Activated CD8-positive, alpha-beta memory T cell treated with anti-CD3 and anti-CD28 coated beads, Interleukin-2, amount 50 U/mL, for 1 hour (primary cell): ENCODE data around the gene BCAS3.

ENCODE experiments used
- DNase-seq: peaks from one replicate; pipeline ENCODE4 v3.0.0-alpha.2; 2020; ENCODE audit errors: extremely low read depth

Gene BCAS3

GRCh38 chr17:61157246-61157886 is 479.7 kb downstream of the BCAS3 start:
- no peak for DNase-seq

- DNase-seq = no peak
These were observed 480.7 kb downstream of the BCAS3 start for GRCh38 chr17:61158376-61158775.

GRCh38 chr17:61159221-61159814 is 481.7 kb downstream of the BCAS3 start:
- no peak for DNase-seq

- no peak for DNase-seq
These were observed 482.6 kb downstream of the BCAS3 start for GRCh38 chr17:61160204-61160603.

- DNase-seq = no peak
These were observed 483.3 kb downstream of the BCAS3 start for GRCh38 chr17:61160789-61161445.

GRCh38 chr17:61161615-61162134 is 484.0 kb downstream of the BCAS3 start:
- DNase-seq = no peak

- no peak for DNase-seq
These were observed 486.9 kb downstream of the BCAS3 start for GRCh38 chr17:61164517-61164916.

- DNase-seq = no peak
These were observed 489.4 kb downstream of the BCAS3 start for GRCh38 chr17:61167075-61167474.

- no peak for DNase-seq
These were observed 490.9 kb downstream of the BCAS3 start for GRCh38 chr17:61168506-61168905.

- DNase-seq = no peak
These were observed 496.7 kb downstream of the BCAS3 start for GRCh38 chr17:61174310-61174709.

- DNase-seq = no peak
These were observed 497.9 kb downstream of the BCAS3 start for GRCh38 chr17:61175298-61176142.

GRCh38 chr17:61177351-61177750 is 499.7 kb downstream of the BCAS3 start:
- DNase-seq = no peak

- DNase-seq = no peak
These were observed 500.6 kb downstream of the BCAS3 start for GRCh38 chr17:61178284-61178683.

GRCh38 chr17:61179380-61179806 is 501.7 kb downstream of the BCAS3 start:
- no peak for DNase-seq

- DNase-seq = no peak
These were observed 506.1 kb downstream of the BCAS3 start for GRCh38 chr17:61183793-61184192.

GRCh38 chr17:61185385-61185784 is 507.7 kb downstream of the BCAS3 start:
- DNase-seq = no peak

- no peak for DNase-seq
These were observed 509.4 kb downstream of the BCAS3 start for GRCh38 chr17:61187038-61187437.

GRCh38 chr17:61188081-61188480 is 510.4 kb downstream of the BCAS3 start:
- no peak for DNase-seq

GRCh38 chr17:61189968-61190367 is 512.3 kb downstream of the BCAS3 start:
- DNase-seq = no peak

GRCh38 chr17:61196302-61196704 is 518.7 kb downstream of the BCAS3 start:
- no peak for DNase-seq

- DNase-seq = no peak
These were observed 519.1 kb downstream of the BCAS3 start for GRCh38 chr17:61196799-61197198.
